Gastrocnemius medialis (tissue), 4 donors: ENCODE measurements around the gene ETHE1. TPM values are rescaled to one million over a fixed set of nuclear protein-coding genes. Genes with fewer than 3 reads are reported as not detected.

ENCODE experiments used
- ATAC-seq, 2 donors: fragments of 150-250 bp; one replicate each; pipeline ENCODE4 v1.9.1; 2016
- DNase-seq, 2 donors: peaks; one replicate each; pipeline ENCODE4 v3.0.0-alpha.2; 2019
- H3K27ac ChIP-seq, 4 donors: fragments of 200-600 bp; sonication (generic); 1 replicate in 1 of 4; 2 replicates in 3 of 4; pipeline ENCODE4 v1.5.1; 2016 to 2018; ENCODE audit warnings: mild to moderate bottlenecking in 2 of 4, moderate library complexity in 1 of 4
- H3K27me3 ChIP-seq, 3 donors: fragments of 200-600 bp; sonication (generic) in 2 of 3; 1 replicate in 1 of 3; 2 replicates in 2 of 3; pipeline versions ENCODE4 v1.5.1 to v1.6.0; 2016 to 2019; ENCODE audit warnings: mild to moderate bottlenecking in 1 of 3, moderate library complexity in 1 of 3
- H3K36me3 ChIP-seq, 2 donors: fragments of 200-600 bp; sonication (generic) in 1 of 2; one replicate each; pipeline ENCODE4 v1.5.1; 2017 to 2018
- H3K4me1 ChIP-seq, 2 donors: fragments of 200-600 bp; sonication (generic) in 1 of 2; one replicate each; pipeline ENCODE4 v1.5.1; 2016 to 2017; ENCODE audit warnings: mild to moderate bottlenecking in 2 of 2
- H3K4me3 ChIP-seq, 4 donors: fragments of 200-600 bp; sonication (generic) in 3 of 4; 1 replicate in 1 of 4; 2 replicates in 3 of 4; pipeline ENCODE4 v1.5.1; 2016 to 2019; ENCODE audit warnings: mild to moderate bottlenecking in 2 of 4
- H3K9me3 ChIP-seq, 3 donors: fragments of 200-600 bp; sonication (generic) in 2 of 3; 1 replicate in 1 of 3; 2 replicates in 2 of 3; pipeline ENCODE4 v1.5.1; 2016 to 2019
- POLR2A ChIP-seq, 2 donors: fragments of 450-650 bp; IDR thresholded peaks; one replicate each; pipeline ENCODE4 v1.6.1; 2017; ENCODE audit warnings: antibody characterized with exemption in 2 of 2, mild to moderate bottlenecking in 2 of 2, moderate library complexity in 2 of 2
- in situ Hi-C, 4 donors: fragments of 200-750 bp; cut with MboI; loops; one replicate each; pipeline versions ENCODE4 v1.15.0 to v1.8.0; 2017; ENCODE audit warnings: low sequenced_read_pairs in 4 of 4
- intact Hi-C: fragments of 100-400 bp; cut with DNase I; formaldehyde crosslinking; loops from one replicate; pipeline ENCODE4 v1.15.1; 2023; ENCODE audit warnings: low total_unique reads
- total RNA-seq, 4 donors: library from RNA; depleted of rRNA; stranded (reverse); fragments of >200 nt; gene quantifications; one replicate each; pipeline versions ENCODE4 v1.1.0 to v1.2.3, GENCODE V29; 2016
- TF ChIP-seq, protein P1 (sequence below), 5 experiments: fragments of 450-650 bp in 3 of 5; fragments of 200-600 bp in 2 of 5; sonication (generic) in 2 of 5; IDR thresholded peaks in 4 of 5; conservative IDR thresholded peaks in 1 of 5; 1 replicate in 4 of 5; 2 replicates in 1 of 5; pipeline ENCODE4 v1.5.1; 2016 to 2019; ENCODE audit warnings: antibody characterized with exemption in 5 of 5, mild to moderate bottlenecking in 3 of 5, moderate library complexity in 3 of 5

Gene ETHE1
- total RNA-seq, 4 donors from 2014 or later: 18.6 to 34.8 (median 29.2) TPM

DNA sequence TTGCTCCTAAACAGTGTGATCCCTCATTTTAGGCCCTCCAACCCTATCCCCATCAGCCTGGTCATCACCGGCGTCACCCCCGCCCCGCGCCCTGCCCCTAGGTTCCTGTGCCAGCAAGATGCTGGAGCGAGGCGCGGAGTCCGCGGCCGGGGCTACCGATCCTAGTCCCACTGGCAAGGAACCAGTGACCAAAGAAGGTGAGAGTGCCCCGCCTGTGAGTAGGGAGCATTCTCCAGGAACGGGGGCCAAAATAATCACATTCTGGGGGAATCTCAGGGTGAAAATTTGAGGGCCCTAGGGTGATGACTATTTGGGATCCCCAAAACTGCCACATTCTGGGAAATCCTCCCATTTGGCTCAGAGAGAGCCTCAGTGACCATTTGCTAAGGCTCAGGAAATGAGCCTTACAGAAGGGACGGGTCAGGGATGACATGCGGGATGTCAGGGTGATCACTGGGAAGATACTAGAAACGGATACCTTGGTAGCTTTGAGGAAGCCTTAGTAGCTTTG is 7.4 kb upstream of the ETHE1 start:
- peaks cover 7 to 13% of the 10 kb centered on the region in 2 donors for H3K36me3 ChIP-seq
- ATAC-seq (peak in 1 of 2 donors; percentile 1), DNase-seq (no peak)
- peak overlapping the region; percentile 76 to 86 (median 80) for H3K27ac ChIP-seq
- TF ChIP-seq, protein P1, sequence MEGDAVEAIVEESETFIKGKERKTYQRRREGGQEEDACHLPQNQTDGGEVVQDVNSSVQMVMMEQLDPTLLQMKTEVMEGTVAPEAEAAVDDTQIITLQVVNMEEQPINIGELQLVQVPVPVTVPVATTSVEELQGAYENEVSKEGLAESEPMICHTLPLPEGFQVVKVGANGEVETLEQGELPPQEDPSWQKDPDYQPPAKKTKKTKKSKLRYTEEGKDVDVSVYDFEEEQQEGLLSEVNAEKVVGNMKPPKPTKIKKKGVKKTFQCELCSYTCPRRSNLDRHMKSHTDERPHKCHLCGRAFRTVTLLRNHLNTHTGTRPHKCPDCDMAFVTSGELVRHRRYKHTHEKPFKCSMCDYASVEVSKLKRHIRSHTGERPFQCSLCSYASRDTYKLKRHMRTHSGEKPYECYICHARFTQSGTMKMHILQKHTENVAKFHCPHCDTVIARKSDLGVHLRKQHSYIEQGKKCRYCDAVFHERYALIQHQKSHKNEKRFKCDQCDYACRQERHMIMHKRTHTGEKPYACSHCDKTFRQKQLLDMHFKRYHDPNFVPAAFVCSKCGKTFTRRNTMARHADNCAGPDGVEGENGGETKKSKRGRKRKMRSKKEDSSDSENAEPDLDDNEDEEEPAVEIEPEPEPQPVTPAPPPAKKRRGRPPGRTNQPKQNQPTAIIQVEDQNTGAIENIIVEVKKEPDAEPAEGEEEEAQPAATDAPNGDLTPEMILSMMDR (IDR thresholded peaks at IDR 0.05 in 4 of 5, conservative IDR thresholded peaks at IDR 0.05 in 1 of 5): no peak
- no peak for TF ChIP-seq POLR2A (IDR thresholded peaks at IDR 0.05)
- H3K4me3 ChIP-seq: peak overlapping the region; percentile 57 to 87 (median 72)
- H3K27me3 ChIP-seq: no peaks in the 10 kb centered on the region
- H3K4me1 ChIP-seq: peaks cover 12 to 20% of the 10 kb centered on the region in 2 donors
- in situ Hi-C loops: loop anchor here in 1 of 4 donors (25.0 kb wide), 1 partner anchor 128 kb away; the partner anchor contains the start of gene PLAUR
- H3K9me3 ChIP-seq: no peaks in the 10 kb centered on the region
- intact Hi-C loops: loop anchor here (5.0 to 10.0 kb wide), 3 partner anchors 43 to 1577 kb away; partner anchors contain the start of genes PINLYP, RABAC1, SMG9 and XRCC1

DNA sequence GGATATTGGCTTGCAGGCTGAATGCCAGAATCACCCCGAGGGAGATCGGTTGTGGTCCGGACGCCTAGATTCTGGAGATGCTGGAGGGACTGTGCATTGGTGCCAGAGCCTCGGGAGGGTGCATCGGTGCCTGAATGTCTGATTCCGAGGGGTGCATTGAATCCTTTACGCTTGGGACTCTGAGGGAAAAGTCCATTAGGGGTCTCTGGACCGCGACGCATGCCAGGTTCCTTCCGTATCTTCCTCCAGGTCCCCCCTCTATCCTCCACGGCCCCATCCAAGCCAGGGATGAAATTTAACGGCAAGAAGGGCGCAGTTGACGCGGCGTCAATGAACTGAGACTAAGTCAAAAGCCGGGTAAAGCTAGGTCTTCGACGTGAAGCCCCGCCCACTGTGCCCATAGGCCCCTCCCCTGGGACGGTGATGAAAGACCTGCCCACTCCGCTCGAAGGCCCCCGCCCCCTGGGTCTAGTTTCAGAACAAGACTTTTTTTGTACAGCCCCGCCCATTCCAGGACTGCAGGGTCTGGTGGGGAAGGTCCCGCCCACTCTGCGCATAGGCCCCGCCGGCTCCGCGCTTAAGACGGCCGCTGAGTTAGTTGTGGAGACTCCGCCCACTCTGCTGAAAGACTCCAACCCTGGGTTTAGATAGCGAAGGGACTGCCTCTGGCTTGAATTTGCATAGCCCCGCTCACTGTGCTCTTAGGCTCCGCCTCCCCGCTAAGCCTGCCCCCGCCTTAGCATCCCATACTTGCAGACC is 6.7 kb upstream of the ETHE1 start:
- Histone ChIP-seq H3K9me3 (no peaks in the 10 kb centered on the region), H3K27ac (peak overlapping the region; percentile 76 to 86 (median 80)), H3K27me3 (no peaks in the 10 kb centered on the region), H3K36me3 (peaks cover 4 to 7% of the 10 kb centered on the region in 2 donors), H3K4me1 (peaks cover 12 to 20% of the 10 kb centered on the region in 2 donors), H3K4me3 (peak overlapping the region; percentile 57 to 87 (median 72))
- DNase-seq: peak; percentile 96 to 97
- in situ Hi-C loops (loop anchor here in 1 of 4 donors (25.0 kb wide), 1 partner anchor 129 kb away; the partner anchor contains the start of gene PLAUR), intact Hi-C loops (loop anchor here (1.0 to 10.0 kb wide), 4 partner anchors 44 to 1576 kb away; partner anchors contain the start of genes IRGQ, PINLYP, RABAC1 and SMG9)
- TF ChIP-seq, protein P1 (IDR thresholded peaks at IDR 0.05 in 4 of 5, conservative IDR thresholded peaks at IDR 0.05 in 1 of 5): no peak
- peak in 1 of 2 donors; percentile 22 for TF ChIP-seq POLR2A (IDR thresholded peaks at IDR 0.05)
- peak; percentile 89 to 97 for ATAC-seq

GRCh38 chr19:43532962-43533545 is 6.1 kb upstream of the ETHE1 start, which contains the start of gene ZNF575:
ZNF575 (plus strand) TSS chr19:43533188; CDS start chr19:43534423, 1,235 bp downstream.
- peak within 1 kb of the TSS; percentile 76 to 86 (median 80) for H3K27ac ChIP-seq
- H3K36me3 ChIP-seq: no peaks in the 10 kb centered on the region
- intact Hi-C loops (loop anchor here (1.0 to 10.0 kb wide), 4 partner anchors 44 to 1576 kb away; partner anchors contain the start of genes IRGQ, PINLYP, RABAC1 and SMG9), in situ Hi-C loops (loop anchor here in 1 of 4 donors (25.0 kb wide), 1 partner anchor 129 kb away; the partner anchor contains the start of gene PLAUR)
- peak; percentile 55 to 66 for ATAC-seq
- TF ChIP-seq, protein P1 (IDR thresholded peaks at IDR 0.05 in 4 of 5, conservative IDR thresholded peaks at IDR 0.05 in 1 of 5): peak in 1 of 5 experiments; percentile 30
- no peak for TF ChIP-seq POLR2A (IDR thresholded peaks at IDR 0.05)
- H3K4me1 ChIP-seq: peaks cover 13 to 20% of the 10 kb centered on the region in 2 donors
- peak within 1 kb of the TSS; percentile 57 to 87 (median 72) for H3K4me3 ChIP-seq
- H3K27me3 ChIP-seq: no peaks in the 10 kb centered on the region
- DNase-seq: peak; percentile 64 to 81
- H3K9me3 ChIP-seq: no peaks in the 10 kb centered on the region

DNA sequence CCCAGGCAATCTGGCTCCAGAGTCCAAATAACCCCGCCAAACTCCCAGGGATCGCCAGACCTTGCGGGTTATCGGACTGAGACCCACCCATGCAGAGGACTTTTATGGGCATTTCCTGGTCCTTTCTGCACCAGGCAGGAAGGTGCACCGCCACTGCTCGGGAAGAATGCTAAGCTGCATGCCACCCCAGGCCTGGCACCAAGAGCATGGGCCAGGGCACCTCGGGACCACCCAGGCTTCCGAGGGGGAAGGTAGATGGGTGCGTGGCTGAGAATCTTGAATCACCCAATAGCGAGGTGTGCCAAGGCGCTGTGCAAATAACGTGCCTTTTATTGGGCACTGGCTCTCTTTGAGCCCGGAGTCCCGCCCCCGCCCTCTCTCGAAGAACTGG is 5.6 kb upstream of the ETHE1 start:
- no peaks in the 10 kb centered on the region for H3K9me3 ChIP-seq
- peak overlapping the region; percentile 76 to 86 (median 80) for H3K27ac ChIP-seq
- intact Hi-C loops (loop anchor here (5.0 to 10.0 kb wide), 3 partner anchors 45 to 1575 kb away; partner anchors contain the start of genes PINLYP, RABAC1, SMG9 and XRCC1), in situ Hi-C loops (loop anchor here in 1 of 4 donors (25.0 kb wide), 1 partner anchor 130 kb away; the partner anchor contains the start of gene PLAUR)
- peak overlapping the region; percentile 57 to 87 (median 72) for H3K4me3 ChIP-seq
- no peaks in the 10 kb centered on the region for H3K27me3 ChIP-seq
- DNase-seq (no peak), ATAC-seq (peak; percentile 3 to 13)
- peaks cover 17 to 23% of the 10 kb centered on the region in 2 donors for H3K4me1 ChIP-seq
- no peaks in the 10 kb centered on the region for H3K36me3 ChIP-seq
- no peak for TF ChIP-seq POLR2A (IDR thresholded peaks at IDR 0.05)
- TF ChIP-seq, protein P1 (IDR thresholded peaks at IDR 0.05 in 4 of 5, conservative IDR thresholded peaks at IDR 0.05 in 1 of 5): no peak
